ENCODE data around the gene GPR42. TPM values are rescaled to one million over a fixed set of nuclear protein-coding genes. Genes with fewer than 3 reads are reported as not detected.
"Not testable (repeated sequence)": the region's sequence is repeated elsewhere in the genome, so short reads cannot be mapped to it uniquely, and the experiment has no call there.

GPR42 gene
- total RNA-seq, 1 experiment from 2014 or later = not detected

- no TSS peak for BruUV-seq (replicated peaks)
- no peak overlapping the region for H3K4me3 ChIP-seq (ENCODE audit: low read depth, low read length, poor library complexity, severe bottlenecking)
- intact Hi-C loops (cut with micrococcal nuclease; ENCODE audit: unreplicated experiment) = no loop called here
- no peak overlapping the region for H3K27ac ChIP-seq (ENCODE audit: low read depth, low read length, poor library complexity, severe bottlenecking)
- no peaks in the 10 kb centered on the region for H3K9me3 ChIP-seq (ENCODE audit: low read depth, low read length, poor library complexity, severe bottlenecking)
- H3K36me3 ChIP-seq (ENCODE audit: insufficient read depth, low read length, poor library complexity, severe bottlenecking) = no peaks in the 10 kb centered on the region
- no peak for DNase-seq (ENCODE audit: low spot score)
- TF ChIP-seq, protein P1, sequence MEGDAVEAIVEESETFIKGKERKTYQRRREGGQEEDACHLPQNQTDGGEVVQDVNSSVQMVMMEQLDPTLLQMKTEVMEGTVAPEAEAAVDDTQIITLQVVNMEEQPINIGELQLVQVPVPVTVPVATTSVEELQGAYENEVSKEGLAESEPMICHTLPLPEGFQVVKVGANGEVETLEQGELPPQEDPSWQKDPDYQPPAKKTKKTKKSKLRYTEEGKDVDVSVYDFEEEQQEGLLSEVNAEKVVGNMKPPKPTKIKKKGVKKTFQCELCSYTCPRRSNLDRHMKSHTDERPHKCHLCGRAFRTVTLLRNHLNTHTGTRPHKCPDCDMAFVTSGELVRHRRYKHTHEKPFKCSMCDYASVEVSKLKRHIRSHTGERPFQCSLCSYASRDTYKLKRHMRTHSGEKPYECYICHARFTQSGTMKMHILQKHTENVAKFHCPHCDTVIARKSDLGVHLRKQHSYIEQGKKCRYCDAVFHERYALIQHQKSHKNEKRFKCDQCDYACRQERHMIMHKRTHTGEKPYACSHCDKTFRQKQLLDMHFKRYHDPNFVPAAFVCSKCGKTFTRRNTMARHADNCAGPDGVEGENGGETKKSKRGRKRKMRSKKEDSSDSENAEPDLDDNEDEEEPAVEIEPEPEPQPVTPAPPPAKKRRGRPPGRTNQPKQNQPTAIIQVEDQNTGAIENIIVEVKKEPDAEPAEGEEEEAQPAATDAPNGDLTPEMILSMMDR (conservative IDR thresholded peaks at IDR 0.05; ENCODE audit: low read depth, low read length) = no peak
- TF ChIP-seq EZH2 (IDR thresholded peaks at IDR 0.05; ENCODE audit: borderline replicate concordance, low read depth, low read length, poor library complexity, severe bottlenecking) = no peak
- CTCF ChIA-PET = no interaction called here
- H3K4me1 ChIP-seq (ENCODE audit: insufficient read depth, low read length, poor library complexity, severe bottlenecking) = no peaks in the 10 kb centered on the region
- POLR2A ChIA-PET (ENCODE audit: low non-redundant PET) = no interaction called here
- H3K27me3 ChIP-seq (replicated peaks; ENCODE audit: insufficient read depth, low read depth, low read length, poor library complexity) = no peaks in the 10 kb centered on the region
Measured at GRCh38 chr19:35399948-35400772, 29.3 kb downstream of the GPR42 start.

GRCh38 chr19:35400773-35401100 is 29.9 kb downstream of the GPR42 start:
- no TSS peak for BruUV-seq (replicated peaks)
- DNase-seq (ENCODE audit: low spot score) = no peak
- intact Hi-C loops (cut with micrococcal nuclease; ENCODE audit: unreplicated experiment) = no loop called here
- H3K36me3 ChIP-seq (ENCODE audit: insufficient read depth, low read length, poor library complexity, severe bottlenecking) = no peaks in the 10 kb centered on the region
- no peaks in the 10 kb centered on the region for H3K27me3 ChIP-seq (replicated peaks; ENCODE audit: insufficient read depth, low read depth, low read length, poor library complexity)
- H3K4me3 ChIP-seq (ENCODE audit: low read depth, low read length, poor library complexity, severe bottlenecking) = no peak overlapping the region
- ChIA-PET CTCF (no interaction called here), POLR2A (ENCODE audit: low non-redundant PET) (no interaction called here)
- H3K4me1 ChIP-seq (ENCODE audit: insufficient read depth, low read length, poor library complexity, severe bottlenecking) = no peaks in the 10 kb centered on the region
- H3K27ac ChIP-seq (ENCODE audit: low read depth, low read length, poor library complexity, severe bottlenecking) = no peak overlapping the region
- H3K9me3 ChIP-seq (ENCODE audit: low read depth, low read length, poor library complexity, severe bottlenecking) = no peaks in the 10 kb centered on the region
- no peak for TF ChIP-seq EZH2 (IDR thresholded peaks at IDR 0.05; ENCODE audit: borderline replicate concordance, low read depth, low read length, poor library complexity, severe bottlenecking)
- TF ChIP-seq, protein P1 (conservative IDR thresholded peaks at IDR 0.05; ENCODE audit: low read depth, low read length) = no peak

DNA sequence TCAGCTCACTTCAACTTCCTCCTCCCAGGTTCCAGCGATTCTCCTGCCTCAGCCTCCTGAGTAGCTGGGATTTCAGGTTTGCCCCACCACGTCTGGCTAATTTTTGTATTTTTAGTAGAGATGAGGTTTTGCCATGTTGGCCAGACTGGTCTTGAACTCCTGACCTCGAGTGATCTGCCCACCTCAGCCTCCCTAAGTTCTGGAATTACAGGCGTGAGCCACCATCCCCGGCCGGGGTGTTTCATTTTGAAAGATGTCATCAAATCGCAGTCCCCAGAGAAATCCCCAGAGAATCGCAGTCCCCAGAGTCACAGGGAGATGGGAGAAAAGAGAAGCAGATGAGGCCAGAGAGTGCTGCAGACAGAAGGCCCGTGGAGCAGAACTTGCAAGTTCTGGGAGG is 30.5 kb downstream of the GPR42 start:
- H3K4me1 ChIP-seq (ENCODE audit: insufficient read depth, low read length, poor library complexity, severe bottlenecking); BruUV-seq (replicated peaks); POLR2A ChIA-PET (ENCODE audit: low non-redundant PET); DNase-seq (ENCODE audit: low spot score); H3K4me3 ChIP-seq (ENCODE audit: low read depth, low read length, poor library complexity, severe bottlenecking); H3K36me3 ChIP-seq (ENCODE audit: insufficient read depth, low read length, poor library complexity, severe bottlenecking); H3K27me3 ChIP-seq (replicated peaks; ENCODE audit: insufficient read depth, low read depth, low read length, poor library complexity); CTCF ChIA-PET; H3K27ac ChIP-seq (ENCODE audit: low read depth, low read length, poor library complexity, severe bottlenecking); H3K9me3 ChIP-seq (ENCODE audit: low read depth, low read length, poor library complexity, severe bottlenecking); intact Hi-C loops (cut with micrococcal nuclease; ENCODE audit: unreplicated experiment): not testable (repeated sequence)
